ENCODE measurements around the gene RASGRP2.

The RASGRP2 gene

GRCh38 chr11:64698427-64698826 lies 45.5 kb downstream of the RASGRP2 start:
- no peak overlapping the region for H2BK12ac ChIP-seq (ENCODE audit: low read length)
- no peaks in the 10 kb centered on the region for H3K27me3 ChIP-seq (ENCODE audit: control insufficient read depth in 3 of 3, insufficient read depth in 3 of 3, low read depth in 1 of 3, low read length in 3 of 3)
- no CpG with 5 or more reads among the region's 1 CpG for WGBS, 2 donors (ENCODE audit: extremely low coverage in 2 of 2, insufficient read length in 2 of 2, insufficient replicate concordance in 1 of 2)
- no peak overlapping the region for H4K8ac ChIP-seq (ENCODE audit: low read depth, low read length)
- no peak overlapping the region for H3K27ac ChIP-seq (replicated peaks; ENCODE audit: low read length)
- no peak overlapping the region for H3K14ac ChIP-seq (ENCODE audit: low read length)
- H3K4ac ChIP-seq (ENCODE audit: low read length), result no peak overlapping the region
- H3K9me3 ChIP-seq (replicated peaks in 1 of 2; ENCODE audit: control insufficient read depth in 2 of 2, insufficient read depth in 1 of 2, low read depth in 1 of 2, low read length in 2 of 2), result no peaks in the 10 kb centered on the region
- H3K4me2 ChIP-seq (ENCODE audit: insufficient read depth, low read length, poor library complexity, severe bottlenecking), result no peak overlapping the region
- H2AFZ ChIP-seq (ENCODE audit: low read length), result no peak overlapping the region
- no peak for DNase-seq (ENCODE audit: low spot score)
- no peak overlapping the region for H3K4me3 ChIP-seq (ENCODE audit: low read length in 2 of 2)
- no peaks in the 10 kb centered on the region for H3K36me3 ChIP-seq (replicated peaks in 1 of 2; ENCODE audit: control insufficient read depth in 2 of 2, insufficient read depth in 2 of 2, low read length in 2 of 2)
- no peak overlapping the region for H2AK5ac ChIP-seq (ENCODE audit: low read depth, low read length)
- no peak overlapping the region for H2BK120ac ChIP-seq (ENCODE audit: low read depth, low read length)
- no peak overlapping the region for H3K18ac ChIP-seq (ENCODE audit: low read length)
- no peaks in the 10 kb centered on the region for H3K79me1 ChIP-seq (ENCODE audit: low read depth, low read length)
- H4K91ac ChIP-seq (ENCODE audit: low read depth, low read length, poor library complexity), result no peak overlapping the region
- no peak overlapping the region for H3K9ac ChIP-seq (ENCODE audit: low read depth, low read length, poor library complexity)
- peaks cover 6 to 15% of the 10 kb centered on the region in 2 donors for H3K4me1 ChIP-seq (ENCODE audit: control insufficient read depth in 2 of 2, insufficient read depth in 1 of 2, low read depth in 1 of 2, low read length in 2 of 2)
- H2BK15ac ChIP-seq (ENCODE audit: low read length), result no peak overlapping the region
- H3K23ac ChIP-seq (ENCODE audit: low read depth, low read length, poor library complexity), result no peak overlapping the region
- no peak overlapping the region for H2BK5ac ChIP-seq (ENCODE audit: low read length)

- no peak overlapping the region for H3K14ac ChIP-seq (ENCODE audit: low read length)
- no peak overlapping the region for H2AFZ ChIP-seq (ENCODE audit: low read length)
- no peak overlapping the region for H3K4me2 ChIP-seq (ENCODE audit: insufficient read depth, low read length, poor library complexity, severe bottlenecking)
- no CpG with 5 or more reads among the region's 7 CpGs for WGBS, 2 donors (ENCODE audit: extremely low coverage in 2 of 2, insufficient read length in 2 of 2, insufficient replicate concordance in 1 of 2)
- H2BK120ac ChIP-seq (ENCODE audit: low read depth, low read length), result no peak overlapping the region
- no peak overlapping the region for H2AK5ac ChIP-seq (ENCODE audit: low read depth, low read length)
- no peak overlapping the region for H3K4me3 ChIP-seq (ENCODE audit: low read length in 2 of 2)
- no peaks in the 10 kb centered on the region for H3K9me3 ChIP-seq (replicated peaks in 1 of 2; ENCODE audit: control insufficient read depth in 2 of 2, insufficient read depth in 1 of 2, low read depth in 1 of 2, low read length in 2 of 2)
- no peaks in the 10 kb centered on the region for H3K79me1 ChIP-seq (ENCODE audit: low read depth, low read length)
- H3K27ac ChIP-seq (replicated peaks; ENCODE audit: low read length), result no peak overlapping the region
- H2BK5ac ChIP-seq (ENCODE audit: low read length), result no peak overlapping the region
- peak overlapping the region; percentile 12 for H3K18ac ChIP-seq (ENCODE audit: low read length)
- no peak overlapping the region for H4K91ac ChIP-seq (ENCODE audit: low read depth, low read length, poor library complexity)
- H3K36me3 ChIP-seq (replicated peaks in 1 of 2; ENCODE audit: control insufficient read depth in 2 of 2, insufficient read depth in 2 of 2, low read length in 2 of 2), result no peaks in the 10 kb centered on the region
- H2BK12ac ChIP-seq (ENCODE audit: low read length), result no peak overlapping the region
- H3K4me1 ChIP-seq (ENCODE audit: control insufficient read depth in 2 of 2, insufficient read depth in 1 of 2, low read depth in 1 of 2, low read length in 2 of 2), result peaks cover 9 to 15% of the 10 kb centered on the region in 2 donors
- no peak overlapping the region for H3K23ac ChIP-seq (ENCODE audit: low read depth, low read length, poor library complexity)
- no peak overlapping the region for H3K4ac ChIP-seq (ENCODE audit: low read length)
- no peak overlapping the region for H4K8ac ChIP-seq (ENCODE audit: low read depth, low read length)
- no peak overlapping the region for H2BK15ac ChIP-seq (ENCODE audit: low read length)
- no peak overlapping the region for H3K9ac ChIP-seq (ENCODE audit: low read depth, low read length, poor library complexity)
- H3K27me3 ChIP-seq (ENCODE audit: control insufficient read depth in 3 of 3, insufficient read depth in 3 of 3, low read depth in 1 of 3, low read length in 3 of 3), result no peaks in the 10 kb centered on the region
- no peak for DNase-seq (ENCODE audit: low spot score)
Measured at GRCh38 chr11:64697663-64698375, 46.1 kb downstream of the RASGRP2 start.

GRCh38 chr11:64696045-64696444 lies 47.9 kb downstream of the RASGRP2 start:
- H3K14ac ChIP-seq (ENCODE audit: low read length), result no peak overlapping the region
- H3K23ac ChIP-seq (ENCODE audit: low read depth, low read length, poor library complexity), result no peak overlapping the region
- H4K91ac ChIP-seq (ENCODE audit: low read depth, low read length, poor library complexity), result no peak overlapping the region
- no peak overlapping the region for H2AFZ ChIP-seq (ENCODE audit: low read length)
- no peak overlapping the region for H3K18ac ChIP-seq (ENCODE audit: low read length)
- no peak overlapping the region for H2BK12ac ChIP-seq (ENCODE audit: low read length)
- H3K4me3 ChIP-seq (ENCODE audit: low read length in 2 of 2), result peak overlapping the region in 1 of 2 donors; percentile 30
- H2BK120ac ChIP-seq (ENCODE audit: low read depth, low read length), result no peak overlapping the region
- no peak overlapping the region for H4K8ac ChIP-seq (ENCODE audit: low read depth, low read length)
- no peak overlapping the region for H2BK5ac ChIP-seq (ENCODE audit: low read length)
- H2BK15ac ChIP-seq (ENCODE audit: low read length), result no peak overlapping the region
- no peak overlapping the region for H3K4me2 ChIP-seq (ENCODE audit: insufficient read depth, low read length, poor library complexity, severe bottlenecking)
- H3K9ac ChIP-seq (ENCODE audit: low read depth, low read length, poor library complexity), result no peak overlapping the region
- no peak overlapping the region for H3K27ac ChIP-seq (replicated peaks; ENCODE audit: low read length)
- H3K27me3 ChIP-seq (ENCODE audit: control insufficient read depth in 3 of 3, insufficient read depth in 3 of 3, low read depth in 1 of 3, low read length in 3 of 3), result no peaks in the 10 kb centered on the region
- no peak overlapping the region for H2AK5ac ChIP-seq (ENCODE audit: low read depth, low read length)
- no peak for DNase-seq (ENCODE audit: low spot score)
- H3K36me3 ChIP-seq (replicated peaks in 1 of 2; ENCODE audit: control insufficient read depth in 2 of 2, insufficient read depth in 2 of 2, low read length in 2 of 2), result no peaks in the 10 kb centered on the region
- H3K4ac ChIP-seq (ENCODE audit: low read length), result no peak overlapping the region
- WGBS, 2 donors (ENCODE audit: extremely low coverage in 2 of 2, insufficient read length in 2 of 2, insufficient replicate concordance in 1 of 2), result no CpG with 5 or more reads among the region's 8 CpGs
- H3K9me3 ChIP-seq (replicated peaks in 1 of 2; ENCODE audit: control insufficient read depth in 2 of 2, insufficient read depth in 1 of 2, low read depth in 1 of 2, low read length in 2 of 2), result no peaks in the 10 kb centered on the region
- no peaks in the 10 kb centered on the region for H3K79me1 ChIP-seq (ENCODE audit: low read depth, low read length)
- peaks cover 9 to 15% of the 10 kb centered on the region in 2 donors for H3K4me1 ChIP-seq (ENCODE audit: control insufficient read depth in 2 of 2, insufficient read depth in 1 of 2, low read depth in 1 of 2, low read length in 2 of 2)

GRCh38 chr11:64695548-64695947 lies 48.4 kb downstream of the RASGRP2 start:
- no peak overlapping the region for H2AFZ ChIP-seq (ENCODE audit: low read length)
- H3K36me3 ChIP-seq (replicated peaks in 1 of 2; ENCODE audit: control insufficient read depth in 2 of 2, insufficient read depth in 2 of 2, low read length in 2 of 2), result no peaks in the 10 kb centered on the region
- peak overlapping the region; percentile 65 for H3K14ac ChIP-seq (ENCODE audit: low read length)
- peaks cover 9 to 16% of the 10 kb centered on the region in 2 donors for H3K4me1 ChIP-seq (ENCODE audit: control insufficient read depth in 2 of 2, insufficient read depth in 1 of 2, low read depth in 1 of 2, low read length in 2 of 2)
- WGBS, 2 donors (ENCODE audit: extremely low coverage in 2 of 2, insufficient read length in 2 of 2, insufficient replicate concordance in 1 of 2), result no CpG with 5 or more reads among the region's 5 CpGs
- H3K27me3 ChIP-seq (ENCODE audit: control insufficient read depth in 3 of 3, insufficient read depth in 3 of 3, low read depth in 1 of 3, low read length in 3 of 3), result no peaks in the 10 kb centered on the region
- H4K8ac ChIP-seq (ENCODE audit: low read depth, low read length), result no peak overlapping the region
- H3K23ac ChIP-seq (ENCODE audit: low read depth, low read length, poor library complexity), result no peak overlapping the region
- no peak overlapping the region for H4K91ac ChIP-seq (ENCODE audit: low read depth, low read length, poor library complexity)
- no peak for DNase-seq (ENCODE audit: low spot score)
- H3K27ac ChIP-seq (replicated peaks; ENCODE audit: low read length), result no peak overlapping the region
- H3K9ac ChIP-seq (ENCODE audit: low read depth, low read length, poor library complexity), result no peak overlapping the region
- no peak overlapping the region for H3K4me3 ChIP-seq (ENCODE audit: low read length in 2 of 2)
- no peaks in the 10 kb centered on the region for H3K9me3 ChIP-seq (replicated peaks in 1 of 2; ENCODE audit: control insufficient read depth in 2 of 2, insufficient read depth in 1 of 2, low read depth in 1 of 2, low read length in 2 of 2)
- no peaks in the 10 kb centered on the region for H3K79me1 ChIP-seq (ENCODE audit: low read depth, low read length)
- no peak overlapping the region for H2BK5ac ChIP-seq (ENCODE audit: low read length)
- no peak overlapping the region for H2BK12ac ChIP-seq (ENCODE audit: low read length)
- H3K4ac ChIP-seq (ENCODE audit: low read length), result no peak overlapping the region
- H2AK5ac ChIP-seq (ENCODE audit: low read depth, low read length), result no peak overlapping the region
- H3K4me2 ChIP-seq (ENCODE audit: insufficient read depth, low read length, poor library complexity, severe bottlenecking), result no peak overlapping the region
- no peak overlapping the region for H2BK15ac ChIP-seq (ENCODE audit: low read length)
- peak overlapping the region; percentile 89 for H3K18ac ChIP-seq (ENCODE audit: low read length)
- H2BK120ac ChIP-seq (ENCODE audit: low read depth, low read length), result no peak overlapping the region
